ENCODE results near the gene PAIP2B.

DNA sequence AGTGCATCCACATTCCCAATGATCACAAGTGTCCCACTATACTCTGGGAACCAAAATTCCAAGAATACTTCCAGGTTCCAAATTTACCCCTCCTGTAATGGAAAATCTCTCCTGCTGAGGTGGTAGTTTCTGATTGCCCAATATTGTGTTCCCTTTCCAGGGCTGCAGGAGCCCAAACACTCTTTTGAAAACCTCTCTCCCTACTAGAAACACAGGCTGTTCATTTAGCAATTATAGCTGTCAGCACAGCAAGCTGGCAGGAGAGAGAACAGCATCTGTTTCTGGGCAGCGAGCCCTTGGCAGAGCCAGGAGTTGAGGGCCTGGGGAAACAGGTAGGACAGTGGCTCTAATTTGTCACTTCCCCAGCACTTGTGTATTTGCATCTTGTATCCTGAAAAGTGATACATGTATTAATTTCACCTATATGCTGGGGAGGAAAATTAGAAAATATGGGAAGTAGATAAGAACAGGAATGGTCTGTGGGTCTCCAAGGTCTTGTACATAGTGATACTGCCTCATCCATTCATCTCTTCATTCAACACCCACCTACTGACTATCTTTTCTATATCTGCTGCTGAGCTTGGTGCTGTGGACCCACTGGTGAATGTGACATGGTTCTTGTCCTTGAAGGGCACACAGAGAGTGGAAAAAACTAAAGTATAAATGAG is 16.9 kb upstream of the PAIP2B start:
- TF ChIP-seq CTCF (IDR thresholded peaks at IDR 0.05; ENCODE audit: low read length) (no peak), EZH2 (optimal IDR thresholded peaks at IDR 0.05; ENCODE audit: low read depth, low read length) (no peak), EZH2phosphoT487 (IDR thresholded peaks at IDR 0.05; ENCODE audit: low read length) (no peak)
